ENCODE data around the gene SMIM7.

SMIM7 gene

GRCh38 chr19:16620018-16620417, 39.9 kb downstream of the SMIM7 start:
- no peak for DNase-seq

GRCh38 chr19:16619457-16619856, 40.5 kb downstream of the SMIM7 start:
- DNase-seq, result no peak

GRCh38 chr19:16618248-16618647, 41.7 kb downstream of the SMIM7 start:
- no peak for DNase-seq

- DNase-seq, result no peak
Observed at GRCh38 chr19:16615808-16616207, 44.1 kb downstream of the SMIM7 start.

GRCh38 chr19:16614941-16615340, 45.0 kb downstream of the SMIM7 start:
- DNase-seq, result no peak

GRCh38 chr19:16613841-16614240, 46.1 kb downstream of the SMIM7 start:
- no peak for DNase-seq

- DNase-seq, result no peak
Observed at GRCh38 chr19:16612636-16613035, 47.3 kb downstream of the SMIM7 start.

- DNase-seq, result no peak
Observed at GRCh38 chr19:16611121-16611520, 48.8 kb downstream of the SMIM7 start.

GRCh38 chr19:16609511-16610200, 50.3 kb downstream of the SMIM7 start:
- DNase-seq, result no peak

GRCh38 chr19:16608290-16608739, 51.6 kb downstream of the SMIM7 start:
- no peak for DNase-seq

- no peak for DNase-seq
Observed at GRCh38 chr19:16607819-16608218, 52.1 kb downstream of the SMIM7 start.

GRCh38 chr19:16605553-16605994, 54.4 kb downstream of the SMIM7 start:
- DNase-seq, result no peak

GRCh38 chr19:16605115-16605514, 54.8 kb downstream of the SMIM7 start:
- DNase-seq, result no peak

- DNase-seq, result no peak
Observed at GRCh38 chr19:16604615-16605014, 55.3 kb downstream of the SMIM7 start.

- no peak for DNase-seq
Observed at GRCh38 chr19:16603090-16603489, 56.9 kb downstream of the SMIM7 start.

GRCh38 chr19:16601378-16602052, 58.4 kb downstream of the SMIM7 start:
- DNase-seq, result no peak

- DNase-seq, result no peak
Observed at GRCh38 chr19:16600824-16601223, 59.1 kb downstream of the SMIM7 start.

- no peak for DNase-seq
Observed at GRCh38 chr19:16599655-16600346, 60.1 kb downstream of the SMIM7 start.

GRCh38 chr19:16598848-16599247, 61.1 kb downstream of the SMIM7 start:
- DNase-seq, result no peak

- no peak for DNase-seq
Observed at GRCh38 chr19:16596399-16596798, 63.5 kb downstream of the SMIM7 start.
